Measurements from ENCODE around the gene KCTD16. TPM values are rescaled to one million over a fixed set of nuclear protein-coding genes. Genes with fewer than 3 reads are reported as not detected.

KCTD16 gene
- polyA plus RNA-seq, 4 donors, result 2.0 to 2.6 (median 2.3) TPM

GRCh38 chr5:144390133-144390532 is 219.5 kb downstream of the KCTD16 start:
- DNase-seq (ENCODE audit: low read depth in 4 of 4, low spot score in 3 of 4), result no peak

- no peak for DNase-seq (ENCODE audit: low read depth in 4 of 4, low spot score in 3 of 4)
Observed at GRCh38 chr5:144391044-144391443, 220.4 kb downstream of the KCTD16 start.

- DNase-seq (ENCODE audit: low read depth in 4 of 4, low spot score in 3 of 4), result no peak
Observed at GRCh38 chr5:144393641-144394435, 223.2 kb downstream of the KCTD16 start.

GRCh38 chr5:144395704-144396103 is 225.0 kb downstream of the KCTD16 start:
- no peak for DNase-seq (ENCODE audit: low read depth in 4 of 4, low spot score in 3 of 4)

GRCh38 chr5:144403058-144403457 is 232.4 kb downstream of the KCTD16 start:
- DNase-seq (ENCODE audit: low read depth in 4 of 4, low spot score in 3 of 4), result no peak

GRCh38 chr5:144403817-144404420 is 233.2 kb downstream of the KCTD16 start:
- DNase-seq (ENCODE audit: low read depth in 4 of 4, low spot score in 3 of 4), result no peak

- DNase-seq (ENCODE audit: low read depth in 4 of 4, low spot score in 3 of 4), result no peak
Observed at GRCh38 chr5:144404672-144405071, 234.0 kb downstream of the KCTD16 start.

GRCh38 chr5:144405991-144406390 is 235.3 kb downstream of the KCTD16 start:
- DNase-seq (ENCODE audit: low read depth in 4 of 4, low spot score in 3 of 4), result peak in 1 of 4 donors; percentile 13

- DNase-seq (ENCODE audit: low read depth in 4 of 4, low spot score in 3 of 4), result no peak
Observed at GRCh38 chr5:144406442-144406841, 235.8 kb downstream of the KCTD16 start.

- DNase-seq (ENCODE audit: low read depth in 4 of 4, low spot score in 3 of 4), result no peak
Observed at GRCh38 chr5:144414202-144415029, 243.7 kb downstream of the KCTD16 start.

GRCh38 chr5:144416196-144416595 is 245.5 kb downstream of the KCTD16 start:
- no peak for DNase-seq (ENCODE audit: low read depth in 4 of 4, low spot score in 3 of 4)

- DNase-seq (ENCODE audit: low read depth in 4 of 4, low spot score in 3 of 4), result no peak
Observed at GRCh38 chr5:144418719-144419118, 248.0 kb downstream of the KCTD16 start.

GRCh38 chr5:144421411-144421810 is 250.7 kb downstream of the KCTD16 start:
- no peak for DNase-seq (ENCODE audit: low read depth in 4 of 4, low spot score in 3 of 4)

GRCh38 chr5:144422018-144422727 is 251.5 kb downstream of the KCTD16 start:
- DNase-seq (ENCODE audit: low read depth in 4 of 4, low spot score in 3 of 4), result no peak

GRCh38 chr5:144427866-144428265 is 257.2 kb downstream of the KCTD16 start:
- DNase-seq (ENCODE audit: low read depth in 4 of 4, low spot score in 3 of 4), result no peak

GRCh38 chr5:144428326-144428725 is 257.7 kb downstream of the KCTD16 start:
- DNase-seq (ENCODE audit: low read depth in 4 of 4, low spot score in 3 of 4), result no peak

GRCh38 chr5:144429405-144429804 is 258.7 kb downstream of the KCTD16 start:
- no peak for DNase-seq (ENCODE audit: low read depth in 4 of 4, low spot score in 3 of 4)

- no peak for DNase-seq (ENCODE audit: low read depth in 4 of 4, low spot score in 3 of 4)
Observed at GRCh38 chr5:144429905-144430304, 259.2 kb downstream of the KCTD16 start.

- no peak for DNase-seq (ENCODE audit: low read depth in 4 of 4, low spot score in 3 of 4)
Observed at GRCh38 chr5:144433140-144433822, 262.6 kb downstream of the KCTD16 start.

- DNase-seq (ENCODE audit: low read depth in 4 of 4, low spot score in 3 of 4), result no peak
Observed at GRCh38 chr5:144433893-144434292, 263.2 kb downstream of the KCTD16 start.
